ENCODE measurements around the gene PNMT. TPM values are rescaled to one million over a fixed set of nuclear protein-coding genes. Genes with fewer than 3 reads are reported as not detected.

Gene PNMT
- total RNA-seq, 1 donor, result not detected

DNA sequence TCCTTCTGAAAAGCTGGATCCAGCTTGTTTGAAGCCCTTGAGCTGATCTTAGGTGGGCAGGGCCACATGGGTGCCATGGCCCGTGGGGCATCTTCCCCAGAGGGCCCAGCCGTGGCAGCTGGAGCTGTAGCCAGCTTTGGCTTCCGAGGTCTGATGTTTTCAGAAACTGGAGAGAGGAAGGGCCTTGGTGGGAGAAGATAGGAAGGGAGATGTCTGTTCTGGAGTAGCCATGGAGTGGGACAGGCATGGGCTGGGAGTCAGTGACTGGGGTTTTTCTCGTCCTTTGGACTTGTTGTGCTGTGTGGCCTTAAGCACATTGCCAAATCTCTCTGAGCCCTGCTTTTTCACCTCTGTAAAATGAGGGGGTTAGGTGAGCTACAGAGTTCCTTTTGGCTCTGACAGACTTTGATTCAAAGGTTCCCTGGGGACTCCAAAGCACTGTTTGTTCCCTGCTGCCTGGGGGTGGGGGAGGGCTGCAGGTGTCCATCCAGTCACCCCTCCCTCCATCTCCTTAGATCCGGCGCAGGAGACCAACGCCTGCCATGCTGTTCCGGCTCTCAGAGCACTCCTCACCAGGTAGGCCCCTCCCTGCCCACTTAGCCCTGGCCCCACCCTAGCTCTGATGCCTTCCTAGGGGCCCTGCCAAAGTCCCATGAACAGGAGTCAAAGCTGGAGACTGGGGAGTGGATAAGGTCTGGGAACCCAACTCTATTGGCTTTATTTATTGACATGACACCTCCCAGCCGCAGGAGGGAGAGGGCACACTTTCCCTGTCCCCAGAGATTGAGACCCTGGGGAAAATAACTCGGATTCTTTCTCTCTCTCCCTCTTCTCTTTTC lies 39.4 kb upstream of the PNMT start:
- TF ChIP-seq, protein P1, sequence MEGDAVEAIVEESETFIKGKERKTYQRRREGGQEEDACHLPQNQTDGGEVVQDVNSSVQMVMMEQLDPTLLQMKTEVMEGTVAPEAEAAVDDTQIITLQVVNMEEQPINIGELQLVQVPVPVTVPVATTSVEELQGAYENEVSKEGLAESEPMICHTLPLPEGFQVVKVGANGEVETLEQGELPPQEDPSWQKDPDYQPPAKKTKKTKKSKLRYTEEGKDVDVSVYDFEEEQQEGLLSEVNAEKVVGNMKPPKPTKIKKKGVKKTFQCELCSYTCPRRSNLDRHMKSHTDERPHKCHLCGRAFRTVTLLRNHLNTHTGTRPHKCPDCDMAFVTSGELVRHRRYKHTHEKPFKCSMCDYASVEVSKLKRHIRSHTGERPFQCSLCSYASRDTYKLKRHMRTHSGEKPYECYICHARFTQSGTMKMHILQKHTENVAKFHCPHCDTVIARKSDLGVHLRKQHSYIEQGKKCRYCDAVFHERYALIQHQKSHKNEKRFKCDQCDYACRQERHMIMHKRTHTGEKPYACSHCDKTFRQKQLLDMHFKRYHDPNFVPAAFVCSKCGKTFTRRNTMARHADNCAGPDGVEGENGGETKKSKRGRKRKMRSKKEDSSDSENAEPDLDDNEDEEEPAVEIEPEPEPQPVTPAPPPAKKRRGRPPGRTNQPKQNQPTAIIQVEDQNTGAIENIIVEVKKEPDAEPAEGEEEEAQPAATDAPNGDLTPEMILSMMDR (IDR thresholded peaks at IDR 0.05; ENCODE audit: insufficient read depth, low read length), result no peak
- no peak for DNase-seq (ENCODE audit: low read depth)
- H3K4me3 ChIP-seq (ENCODE audit: low read depth, low read length), result no peak overlapping the region

DNA sequence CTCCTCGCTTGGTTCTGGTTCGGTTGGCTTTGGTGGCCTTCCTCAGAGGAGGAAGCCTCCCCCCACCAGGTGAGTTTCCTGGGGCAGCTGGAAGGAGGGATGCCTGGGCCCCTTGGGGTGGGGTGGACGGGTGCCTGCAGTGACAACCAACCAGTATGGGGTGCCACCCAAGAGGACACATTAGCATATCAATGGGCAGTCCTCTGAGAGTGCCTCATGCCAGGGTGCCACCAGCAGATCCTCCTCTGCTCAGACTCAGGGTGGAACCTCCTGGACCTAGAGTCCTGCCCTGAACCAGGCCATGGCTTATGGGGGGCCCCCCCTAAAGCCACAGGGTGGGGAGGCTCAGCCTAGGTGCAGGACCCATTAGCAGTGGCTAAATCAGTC lies 38.8 kb upstream of the PNMT start:
- no peak overlapping the region for H3K4me3 ChIP-seq (ENCODE audit: low read depth, low read length)
- TF ChIP-seq, protein P1 (IDR thresholded peaks at IDR 0.05; ENCODE audit: insufficient read depth, low read length), result no peak
- no peak for DNase-seq (ENCODE audit: low read depth)

DNA sequence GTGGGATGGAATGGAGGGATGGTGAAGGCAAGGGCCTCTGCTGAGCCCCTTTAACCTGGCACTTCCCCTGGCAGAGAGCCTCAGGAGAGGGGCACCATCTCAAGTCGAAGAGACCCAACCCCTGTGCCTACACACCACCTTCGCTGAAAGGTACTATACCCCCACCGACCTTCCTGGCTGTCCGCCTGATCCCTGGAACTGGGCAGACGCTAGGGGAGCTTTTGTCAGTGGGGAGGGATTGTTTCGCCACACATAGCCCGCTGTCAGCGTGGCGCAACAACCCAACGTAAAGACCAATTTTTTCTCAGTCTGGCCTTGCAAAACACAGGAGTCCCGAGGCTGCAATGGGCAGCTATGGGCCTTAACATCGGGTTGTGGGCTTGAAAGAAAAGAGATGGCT lies 38.4 kb upstream of the PNMT start:
- TF ChIP-seq, protein P1 (IDR thresholded peaks at IDR 0.05; ENCODE audit: insufficient read depth, low read length), result no peak
- no peak for DNase-seq (ENCODE audit: low read depth)
- no peak overlapping the region for H3K4me3 ChIP-seq (ENCODE audit: low read depth, low read length)

DNA sequence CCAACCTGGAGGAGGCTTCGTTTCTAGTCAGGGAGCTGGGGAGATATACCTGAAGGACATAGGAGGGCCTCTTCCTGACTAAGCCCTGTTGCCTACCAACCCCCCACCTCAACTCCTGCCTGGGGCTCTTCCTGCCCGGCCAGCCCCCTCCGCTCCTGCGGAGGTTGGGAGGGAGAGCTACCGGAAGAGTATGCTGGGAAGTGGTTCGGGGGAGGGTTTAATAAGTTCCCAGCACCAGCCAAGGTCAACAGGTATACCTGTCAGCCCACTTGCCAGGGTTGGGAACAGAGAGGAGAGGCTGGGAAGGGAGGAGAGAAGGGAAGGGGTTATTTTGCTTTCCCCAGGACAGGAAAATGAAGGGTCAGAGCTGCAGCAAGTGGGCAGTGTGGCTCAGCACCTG lies 36.9 kb upstream of the PNMT start:
- no peak for DNase-seq (ENCODE audit: low read depth)
- no peak overlapping the region for H3K4me3 ChIP-seq (ENCODE audit: low read depth, low read length)
- TF ChIP-seq, protein P1 (IDR thresholded peaks at IDR 0.05; ENCODE audit: insufficient read depth, low read length), result no peak

DNA sequence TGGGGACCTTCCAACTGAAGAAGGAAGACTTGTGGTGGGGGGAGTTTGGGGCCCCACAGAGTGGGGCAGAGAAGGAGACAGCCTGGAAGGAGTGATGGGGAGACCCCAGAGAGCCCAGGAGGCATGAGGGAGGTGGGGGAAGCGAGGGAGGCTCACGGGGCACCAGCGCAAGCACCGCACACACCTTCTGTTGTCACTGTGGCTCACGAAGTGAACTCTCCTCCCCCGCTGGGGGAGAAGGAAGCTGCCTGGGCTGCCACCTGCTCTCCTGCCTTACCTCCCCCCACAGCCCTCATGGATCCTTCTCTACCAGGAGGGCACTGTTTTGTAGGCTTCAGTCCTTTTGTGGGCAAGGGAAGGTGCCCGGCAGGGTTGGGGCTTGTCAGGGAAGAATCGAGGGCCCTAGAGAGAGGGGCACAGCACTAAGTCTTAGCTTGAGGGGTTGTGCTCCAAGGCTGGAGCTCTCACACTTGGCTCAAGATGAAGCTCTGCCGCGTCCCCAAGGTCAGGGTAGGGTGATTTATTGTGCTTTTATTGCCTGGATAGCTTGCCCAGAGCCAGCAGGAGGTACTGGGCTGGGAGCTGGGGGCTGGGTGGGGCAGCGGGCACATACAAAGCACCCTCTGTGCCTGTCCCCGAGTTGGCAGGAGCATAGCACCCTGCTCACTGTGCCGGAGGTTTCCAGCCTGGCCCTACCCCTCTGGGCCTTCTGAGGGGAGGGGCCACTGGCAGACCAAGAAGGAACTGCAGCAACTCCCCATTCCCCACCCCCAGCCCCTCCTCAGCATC lies 35.9 kb upstream of the PNMT start:
- no peak for DNase-seq (ENCODE audit: low read depth)
- no peak overlapping the region for H3K4me3 ChIP-seq (ENCODE audit: low read depth, low read length)
- TF ChIP-seq, protein P1 (IDR thresholded peaks at IDR 0.05; ENCODE audit: insufficient read depth, low read length), result no peak

- H3K4me3 ChIP-seq (ENCODE audit: low read depth, low read length), result no peak overlapping the region
- DNase-seq (ENCODE audit: low read depth), result no peak
- TF ChIP-seq, protein P1 (IDR thresholded peaks at IDR 0.05; ENCODE audit: insufficient read depth, low read length), result no peak
These were observed 34.6 kb upstream of the PNMT start for GRCh38 chr17:39633570-39634183.
